Fibroblast of the aortic adventitia (primary cell): ENCODE measurements around the gene NCAM2. TPM values are rescaled to one million over a fixed set of nuclear protein-coding genes. Genes with fewer than 3 reads are reported as not detected.

Experiments
- DNase-seq: peaks from one replicate; pipeline ENCODE4 v3.0.0-alpha.2; 2010; ENCODE audit warnings: low read depth
- H3K4me3 ChIP-seq: 2 replicates; pipeline ENCODE4 v1.5.1; 2011; ENCODE audit warnings: low read depth, mild to moderate bottlenecking, control low read depth, low read length, moderate library complexity
- CTCF ChIP-seq: IDR thresholded peaks from 2 replicates; pipeline ENCODE4 v1.5.1; 2011; ENCODE audit warnings: mild to moderate bottlenecking, low read length, control low read depth, inconsistent platforms; ENCODE audit not compliant: insufficient read depth
- total RNA-seq: library from RNA; depleted of rRNA; stranded (reverse); fragments of >200 nt; gene quantifications from 2 replicates; pipeline ENCODE4 v1.2.3, GENCODE V29; 2012; ENCODE audit warnings: low replicate concordance

The NCAM2 gene
- total RNA-seq, 1 donor = 19.4 TPM

GRCh38 chr21:21508859-21509258, 510.6 kb downstream of the NCAM2 start:
- TF ChIP-seq CTCF = no peak
- no peak overlapping the region for H3K4me3 ChIP-seq
- no peak for DNase-seq

GRCh38 chr21:21530680-21531079, 532.5 kb downstream of the NCAM2 start:
- no peak overlapping the region for H3K4me3 ChIP-seq
- no peak for TF ChIP-seq CTCF
- no peak for DNase-seq

- no peak for TF ChIP-seq CTCF
- no peak for DNase-seq
- no peak overlapping the region for H3K4me3 ChIP-seq
Observed at GRCh38 chr21:21547368-21547953, 549.3 kb downstream of the NCAM2 start.

- no peak overlapping the region for H3K4me3 ChIP-seq
- TF ChIP-seq CTCF = no peak
- no peak for DNase-seq
Observed at GRCh38 chr21:21559285-21560045, 561.3 kb downstream of the NCAM2 start.
